Heart left ventricle (tissue), 16 donors: ENCODE data around the gene SMPD2. TPM values are rescaled to one million over a fixed set of nuclear protein-coding genes. Genes with fewer than 3 reads are reported as not detected.

Experiments
- ATAC-seq, 4 donors: fragments of 200-7000 bp; cut with Tn5 transposase; one replicate each; pipeline ENCODE4 v1.9.1; 2020 to 2022; ENCODE audit warnings: moderate library complexity in 4 of 4, mild to moderate bottlenecking in 3 of 4, moderate number of reproducible peaks in 1 of 4
- DNase-seq, 5 donors: peaks; one replicate each; pipeline ENCODE4 v3.0.0-alpha.2; 2020
- H3K27ac ChIP-seq, 12 donors: fragments of 200-600 bp; sonication (generic) in 4 of 12; one replicate each; pipeline versions ENCODE4 v1.5.0 to v1.8.0; 2016 to 2022; ENCODE audit warnings: mild to moderate bottlenecking in 2 of 12
- H3K27me3 ChIP-seq, 9 donors: fragments of 200-600 bp; sonication (generic) in 2 of 9; one replicate each; pipeline versions ENCODE4 v1.5.1 to v1.8.0; 2016 to 2022; ENCODE audit warnings: mild to moderate bottlenecking in 3 of 9
- H3K36me3 ChIP-seq, 9 donors: fragments of 200-600 bp; sonication (generic) in 2 of 9; one replicate each; pipeline versions ENCODE4 v1.5.0 to v1.8.0; 2018 to 2022; ENCODE audit warnings: mild to moderate bottlenecking in 2 of 9
- H3K4me1 ChIP-seq, 12 donors: fragments of 200-600 bp; sonication (generic) in 4 of 12; one replicate each; pipeline versions ENCODE4 v1.5.0 to v1.8.0; 2016 to 2022; ENCODE audit warnings: mild to moderate bottlenecking in 3 of 12
- H3K4me3 ChIP-seq, 12 donors: fragments of 200-600 bp; sonication (generic) in 4 of 12; one replicate each; pipeline versions ENCODE4 v1.5.0 to v1.8.0; 2017 to 2022; ENCODE audit warnings: mild to moderate bottlenecking in 9 of 12, moderate library complexity in 4 of 12
- H3K9me3 ChIP-seq, 12 donors: fragments of 200-600 bp; sonication (generic) in 4 of 12; one replicate each; pipeline versions ENCODE4 v1.5.0 to v1.8.0; 2016 to 2022; ENCODE audit warnings: mild to moderate bottlenecking in 1 of 12
- POLR2A ChIP-seq, 2 donors: fragments of 450-650 bp; IDR thresholded peaks; one replicate each; pipeline ENCODE4 v1.6.1; 2017; ENCODE audit warnings: antibody characterized with exemption in 2 of 2, mild to moderate bottlenecking in 2 of 2, moderate library complexity in 2 of 2
- WGBS, 4 donors: extraction: QIAGEN DNeasy Blood & Tissue Kit in 2 of 4; methylation state at CpG; one replicate each; pipeline versions ENCODE4 v1.1.5 to v1.1.7; 2013 to 2018; 5-methylcytosine and 5-hydroxymethylcytosine counted together
- intact Hi-C, 10 donors: fragments of 100-400 bp; cut with DNase I; formaldehyde crosslinking; loops; one replicate each; pipeline versions ENCODE4 v1.11.1 to v1.14.2; 2022
- polyA plus RNA-seq, 2 donors: library from polyadenylated mRNA; stranded (reverse); fragments of 200-250 nt; gene quantifications; one replicate each; pipeline ENCODE4 v1.2.3, GENCODE V29; 2013
- total RNA-seq, 9 donors: library from RNA; depleted of rRNA in 2 of 9; stranded (reverse); fragments of >200 nt in 2 of 9; fragmentation: NEBNext Ultra II Directional in 3 of 9; extraction: Animal tissue kit (Norgen Biotek cat#: 25700) in 3 of 9; gene quantifications; one replicate each; pipeline versions ENCODE4 v1.1.0 to v1.2.4, GENCODE V29; 2016 to 2023
- TF ChIP-seq, protein P1 (sequence below), 12 donors: fragments of 200-600 bp; sonication (generic) in 4 of 12; IDR thresholded peaks; one replicate each; pipeline versions ENCODE4 v1.5.0 to v1.8.0; 2018 to 2022; ENCODE audit warnings: antibody characterized with exemption in 12 of 12, mild to moderate bottlenecking in 5 of 12
- donor health status: ischemic (EF 13 %, LVEDD 7.1; RV severe dilation, severe dysfunction).
- donor health status: healthy with polysubstance abuse.
- donor health status: DM: no; HTN: yes; CAD: no.
- donor health status: DM: no; HTN: no; CAD: no.
- donor health status: ischemic (EF 25% LVEDD 6.9; RV normal size, moderate dysfunction).
- donor health status: ischemic (EF 25% LVEDD 5.7; RV mildly dilated, moderate dysfunction).
- donor health status: healthy.
- donor health status: DM: yes; HTN: yes; CAD: no.
- donor health status: ischemic (EF 35%, LVEDD 5.7; RV mildly dilated, moderate dysfunction).
- donor health status: nonischemic (EF 11% LVEDD 7.7; RV severe dilation, severe dysfunction).
- donor health status: DM: yes; HTN: yes; CAD: no.
- donor health status: PGD.
- donor health status: ischemic (EF 29% LVEDD 5.4; RV normal size, mild dysfunction).
- donor health status: nonischemic (EF 23%, LVEDD 6.1; RV moderate dilation, normal function).

The SMPD2 gene
- total and polyA plus RNA-seq, 11 donors: 2.0 to 9.6 (median 4.2) TPM

DNA sequence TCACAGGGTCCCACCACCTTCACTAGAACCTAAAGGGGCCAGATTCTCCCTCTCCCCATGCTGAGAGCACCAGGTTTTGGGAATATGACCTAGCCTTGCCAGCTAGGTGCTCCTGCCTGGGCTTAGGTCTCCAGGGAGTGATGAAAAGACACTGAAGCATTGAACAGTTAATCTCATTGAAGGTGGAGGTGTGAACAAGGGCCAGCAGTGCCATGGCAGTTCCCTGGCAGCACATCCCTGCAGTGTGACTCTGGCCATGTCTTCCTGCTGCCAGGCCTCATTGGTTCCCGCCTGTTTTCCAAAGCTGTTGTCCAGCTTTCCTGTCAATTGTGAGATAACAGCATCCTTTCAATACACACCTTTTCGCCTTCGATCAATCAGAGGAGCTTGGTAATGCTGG, 11.0 kb upstream of the SMPD2 start:
- ATAC-seq: no peak

DNA sequence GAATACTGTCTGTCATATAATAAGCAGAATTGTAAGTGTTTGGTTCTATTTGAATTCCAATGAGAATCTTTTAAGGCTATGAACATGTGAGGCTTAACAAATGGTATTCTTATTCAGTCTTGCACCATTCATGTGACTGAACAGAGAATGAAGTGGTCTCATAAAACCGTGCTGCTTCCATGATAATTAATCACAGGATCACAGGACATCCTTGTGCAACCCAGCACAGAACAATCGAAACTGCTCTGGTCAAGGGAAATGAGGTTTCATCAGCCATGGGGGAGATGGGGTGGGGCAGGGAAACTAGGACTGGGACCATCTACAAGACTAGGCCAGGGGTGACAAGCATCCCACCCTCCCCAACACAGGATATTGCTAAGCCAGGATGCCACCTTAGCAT, 6.1 kb upstream of the SMPD2 start:
- no peak overlapping the region for H3K4me3 ChIP-seq
- H3K9me3 ChIP-seq: no peaks in the 10 kb centered on the region
- intact Hi-C loops: loop anchor here in 1 of 10 donors (5.0 kb wide), 1 partner anchor 42 kb away; no protein-coding TSS in a partner anchor
- ATAC-seq (no peak), DNase-seq (no peak)
- H3K36me3 ChIP-seq: no peaks in the 10 kb centered on the region
- H3K27ac ChIP-seq: no peak overlapping the region
- H3K27me3 ChIP-seq: no peaks in the 10 kb centered on the region
- TF ChIP-seq, protein P1, sequence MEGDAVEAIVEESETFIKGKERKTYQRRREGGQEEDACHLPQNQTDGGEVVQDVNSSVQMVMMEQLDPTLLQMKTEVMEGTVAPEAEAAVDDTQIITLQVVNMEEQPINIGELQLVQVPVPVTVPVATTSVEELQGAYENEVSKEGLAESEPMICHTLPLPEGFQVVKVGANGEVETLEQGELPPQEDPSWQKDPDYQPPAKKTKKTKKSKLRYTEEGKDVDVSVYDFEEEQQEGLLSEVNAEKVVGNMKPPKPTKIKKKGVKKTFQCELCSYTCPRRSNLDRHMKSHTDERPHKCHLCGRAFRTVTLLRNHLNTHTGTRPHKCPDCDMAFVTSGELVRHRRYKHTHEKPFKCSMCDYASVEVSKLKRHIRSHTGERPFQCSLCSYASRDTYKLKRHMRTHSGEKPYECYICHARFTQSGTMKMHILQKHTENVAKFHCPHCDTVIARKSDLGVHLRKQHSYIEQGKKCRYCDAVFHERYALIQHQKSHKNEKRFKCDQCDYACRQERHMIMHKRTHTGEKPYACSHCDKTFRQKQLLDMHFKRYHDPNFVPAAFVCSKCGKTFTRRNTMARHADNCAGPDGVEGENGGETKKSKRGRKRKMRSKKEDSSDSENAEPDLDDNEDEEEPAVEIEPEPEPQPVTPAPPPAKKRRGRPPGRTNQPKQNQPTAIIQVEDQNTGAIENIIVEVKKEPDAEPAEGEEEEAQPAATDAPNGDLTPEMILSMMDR (IDR thresholded peaks at IDR 0.05): no peak
- no peak for TF ChIP-seq POLR2A (IDR thresholded peaks at IDR 0.05)
- H3K4me1 ChIP-seq: peaks cover 0 to 8% (median 3%) of the 10 kb centered on the region in 12 donors
- 44 to 70% (median 54%) methylated on average over 2 of the region's 2 CpGs for WGBS, 4 donors

More for the DNA sequence above, 11.0 kb upstream of the SMPD2 start:
- no peaks in the 10 kb centered on the region for H3K27me3 ChIP-seq
- H3K27ac ChIP-seq: peak overlapping the region in 5 of 12 donors; percentile 26 to 54 (median 33)
- DNase-seq: no peak
- intact Hi-C loops: no loop called here
- no peaks in the 10 kb centered on the region for H3K9me3 ChIP-seq
- TF ChIP-seq, protein P1 (IDR thresholded peaks at IDR 0.05): no peak
- no peak for TF ChIP-seq POLR2A (IDR thresholded peaks at IDR 0.05)
- peak overlapping the region in 1 of 12 donors; percentile 31 for H3K4me3 ChIP-seq
- peaks cover 0 to 10% (median 5%) of the 10 kb centered on the region in 12 donors for H3K4me1 ChIP-seq
- 71 to 86% (median 81%) methylated on average over 3 of the region's 3 CpGs for WGBS, 4 donors
- H3K36me3 ChIP-seq: no peaks in the 10 kb centered on the region

DNA sequence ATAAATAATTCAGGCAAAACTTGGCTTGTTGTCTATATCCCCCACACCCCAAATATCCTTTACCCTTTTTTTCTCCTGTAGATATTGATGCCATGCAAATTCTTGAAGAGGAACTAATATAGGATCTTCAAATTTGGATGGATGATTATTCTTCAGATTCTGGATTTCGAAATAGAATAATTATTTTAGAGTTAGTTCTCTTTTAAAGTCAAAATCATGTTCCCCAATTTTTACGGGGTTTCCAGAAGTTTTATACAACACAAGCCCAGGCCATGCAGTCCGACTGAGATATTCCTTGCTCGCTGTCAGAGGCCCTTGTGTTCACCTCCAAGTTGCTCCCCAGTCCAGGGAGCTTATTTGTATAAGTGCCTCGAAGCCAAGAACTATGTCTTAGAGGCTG, 4.5 kb upstream of the SMPD2 start:
- intact Hi-C loops: no loop called here
- H3K27ac ChIP-seq: no peak overlapping the region
- H3K4me3 ChIP-seq: no peak overlapping the region
- 96 to 98% (median 98%) methylated on average over 5 of the region's 5 CpGs for WGBS, 4 donors
- H3K9me3 ChIP-seq: no peaks in the 10 kb centered on the region
- H3K27me3 ChIP-seq: no peaks in the 10 kb centered on the region
- peaks cover 0 to 11% (median 4%) of the 10 kb centered on the region in 12 donors for H3K4me1 ChIP-seq
- no peak for DNase-seq
- no peaks in the 10 kb centered on the region for H3K36me3 ChIP-seq
- no peak for ATAC-seq
- TF ChIP-seq, protein P1 (IDR thresholded peaks at IDR 0.05): no peak
- no peak for TF ChIP-seq POLR2A (IDR thresholded peaks at IDR 0.05)

DNA sequence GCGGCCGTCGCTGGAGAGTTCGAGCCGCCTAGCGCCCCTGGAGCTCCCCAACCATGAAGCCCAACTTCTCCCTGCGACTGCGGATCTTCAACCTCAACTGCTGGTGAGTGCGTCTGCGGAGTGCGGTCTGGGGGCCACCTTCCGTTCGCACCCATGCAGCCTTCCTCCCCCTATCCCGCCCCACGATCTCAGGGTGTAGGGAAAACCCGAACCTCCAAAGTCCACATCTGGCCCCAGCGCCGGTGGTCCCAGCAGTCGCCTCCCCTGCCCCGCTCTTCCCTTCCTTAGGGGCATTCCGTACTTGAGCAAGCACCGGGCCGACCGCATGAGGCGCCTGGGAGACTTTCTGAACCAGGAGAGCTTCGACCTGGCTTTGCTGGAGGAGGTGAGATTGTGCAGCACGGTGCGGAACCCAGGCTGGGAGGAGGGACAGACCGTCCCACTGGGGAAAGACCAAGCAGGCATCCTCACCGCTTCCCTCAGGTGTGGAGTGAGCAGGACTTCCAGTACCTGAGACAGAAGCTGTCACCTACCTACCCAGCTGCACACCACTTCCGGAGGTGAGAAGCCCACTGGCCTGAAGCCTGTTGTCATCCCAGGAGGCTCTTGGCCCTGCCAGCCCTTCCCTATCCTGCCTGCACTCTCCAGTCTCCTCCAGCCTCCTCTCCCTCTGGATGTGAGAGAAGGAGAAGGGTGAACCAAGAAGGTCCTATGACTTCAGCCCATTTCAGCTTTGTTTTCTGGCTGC, 719 bp downstream of the SMPD2 start:
- no peaks in the 10 kb centered on the region for H3K9me3 ChIP-seq
- H3K27ac ChIP-seq: peak overlapping the region; percentile 47 to 89 (median 82)
- peaks cover 0 to 35% (median 19%) of the 10 kb centered on the region in 9 donors for H3K36me3 ChIP-seq
- peak overlapping the region; percentile 69 to 97 (median 84) for H3K4me3 ChIP-seq
- DNase-seq: peak in 4 of 5 donors; percentile 45 to 71 (median 54)
- intact Hi-C loops: loop anchor here in 4 of 10 donors (2.0 to 5.0 kb wide), 4 partner anchors 41 to 59 kb away; partner anchors contain the start of genes CD164 (in 3 of the 4) and ZBTB24 (in 1 of the 4)
- H3K4me1 ChIP-seq: peaks cover 0 to 24% (median 15%) of the 10 kb centered on the region in 12 donors
- TF ChIP-seq, protein P1 (IDR thresholded peaks at IDR 0.05): peak in 2 of 12 donors; percentile 9 to 27
- no peak for TF ChIP-seq POLR2A (IDR thresholded peaks at IDR 0.05)
- 2 to 6% (median 3%) methylated on average over 6 to 31 of the region's 31 CpGs for WGBS, 4 donors
- no peaks in the 10 kb centered on the region for H3K27me3 ChIP-seq
- peak; percentile 22 to 42 (median 38) for ATAC-seq
